ENCODE data around the gene APLP2.

GRCh38 chr11:130076778-130077481 is 7.2 kb downstream of the APLP2 start:
- TF ChIP-seq CTCF (conservative IDR thresholded peaks at IDR 0.05) (no peak), ZFX (IDR thresholded peaks at IDR 0.05) (no peak)

All from C4-2B (cell line).